SK-N-SH (cell line): ENCODE results near the gene CFAP210. TPM values are rescaled to one million over a fixed set of nuclear protein-coding genes. Genes with fewer than 3 reads are reported as not detected.

ENCODE experiments used
- CTCF ChIA-PET: fragments of 300-600, 350-600 bp; formaldehyde crosslinking; extraction: SDS; loops from one replicate; lab custom pipeline; 2021; lab: Yijun Ruan, JAX
- POLR2A ChIA-PET: fragments of 350-600 bp; sonication (Branson Sonifier 250); formaldehyde crosslinking; extraction: SDS; loops from one replicate; lab custom pipeline; 2020; ENCODE audit warnings: antibody characterized with exemption, inconsistent platforms; lab: Yijun Ruan, JAX
- DNase-seq: peaks from one replicate; pipeline ENCODE4 v3.0.0; 2012
- H2AFZ ChIP-seq: fragments of 200-600 bp; sonication (generic); 2 replicates; pipeline ENCODE4 v1.8.1; 2016; ENCODE audit warnings: antibody characterized with exemption, mild to moderate bottlenecking, low read depth
- H3F3A ChIP-seq: fragments of 200-600 bp; sonication (generic); replicated peaks from 2 replicates; pipeline ENCODE3; 2016; ENCODE audit warnings: antibody characterized with exemption, mild to moderate bottlenecking; ENCODE audit not compliant: insufficient read depth
- H3K27ac ChIP-seq, 2 experiments: fragments of 200-500 bp in 1 of 2; fragments of 200-600 bp in 1 of 2; sonication (Bioruptor generic) in 1 of 2; sonication (generic), shearing (Covaris generic) in 1 of 2; 2 replicates each; pipeline versions ENCODE4 v1.5.1 to v1.6.1; 2014 to 2016; ENCODE audit warnings: low read depth in 2 of 2, inconsistent platforms in 1 of 2, low read length in 1 of 2, mild to moderate bottlenecking in 1 of 2, mixed read lengths in 1 of 2
- H3K27me3 ChIP-seq: fragments of 200-600 bp; sonication (generic), shearing (Covaris generic); 2 replicates; pipeline ENCODE4 v1.6.1; 2016; ENCODE audit warnings: mixed run types; ENCODE audit not compliant: insufficient read depth
- H3K36me3 ChIP-seq, 2 experiments: fragments of 200-500 bp in 1 of 2; fragments of 200-600 bp in 1 of 2; sonication (Bioruptor generic) in 1 of 2; sonication (generic) in 1 of 2; replicated peaks in 1 of 2; 2 replicates each; pipeline versions ENCODE3 to v1.5.1; 2014 to 2016; ENCODE audit warnings: low read length in 1 of 2, mild to moderate bottlenecking in 1 of 2; ENCODE audit not compliant: insufficient read depth in 2 of 2, control insufficient read depth in 1 of 2
- H3K4me1 ChIP-seq, 2 experiments: fragments of 200-500 bp in 1 of 2; fragments of 200-600 bp in 1 of 2; sonication (Bioruptor generic) in 1 of 2; sonication (generic), shearing (Covaris generic) in 1 of 2; 2 replicates each; pipeline versions ENCODE4 v1.5.1 to v1.6.1; 2014 to 2016; ENCODE audit warnings: low read depth in 1 of 2, low read length in 1 of 2, mixed run types in 1 of 2; ENCODE audit not compliant: insufficient read depth in 2 of 2, control insufficient read depth in 1 of 2
- H3K4me2 ChIP-seq: fragments of 200-600 bp; sonication (generic), shearing (Covaris generic); 2 replicates; pipeline ENCODE4 v1.6.1; 2017; ENCODE audit warnings: mixed run types
- H3K4me3 ChIP-seq, 2 experiments: fragments of 200-500 bp in 1 of 2; fragments of 200-600 bp in 1 of 2; sonication (Bioruptor generic) in 1 of 2; sonication (generic), shearing (Covaris generic) in 1 of 2; 2 replicates each; pipeline versions ENCODE4 v1.5.1 to v1.8.1; 2014 to 2016; ENCODE audit warnings: low read depth in 2 of 2, inconsistent platforms in 1 of 2, low read length in 1 of 2, mild to moderate bottlenecking in 1 of 2, mixed read lengths in 1 of 2, moderate library complexity in 1 of 2
- H3K79me2 ChIP-seq: fragments of 200-600 bp; sonication (generic); 2 replicates; pipeline ENCODE4 v1.8.1; 2017; ENCODE audit warnings: mild to moderate bottlenecking; ENCODE audit not compliant: insufficient read depth
- H3K9ac ChIP-seq: fragments of 200-600 bp; sonication (generic); 2 replicates; pipeline ENCODE4 v1.6.1; 2017; ENCODE audit warnings: mixed run types
- H3K9me2 ChIP-seq: fragments of 200-600 bp; sonication (generic); 2 replicates; pipeline ENCODE4 v1.6.1; 2017; ENCODE audit warnings: mixed run types
- H3K9me3 ChIP-seq: fragments of 200-600 bp; sonication (generic); 2 replicates; pipeline ENCODE4 v1.6.1; 2017; ENCODE audit warnings: mixed run types, mild to moderate bottlenecking, moderate library complexity
- H4K20me1 ChIP-seq: fragments of 200-600 bp; sonication (generic); 2 replicates; pipeline ENCODE4 v1.6.1; 2017; ENCODE audit warnings: mild to moderate bottlenecking, mixed run types; ENCODE audit not compliant: insufficient read depth
- ELF1 ChIP-seq: IDR thresholded peaks from 2 replicates; pipeline ENCODE4 v1.4.0; 2012
- EP300 ChIP-seq, 2 experiments: IDR thresholded peaks; 2 replicates each; pipeline versions ENCODE4 v1.4.0 to v1.6.1; 2012; ENCODE audit warnings: borderline replicate concordance in 1 of 2, low read depth in 1 of 2, low read length in 1 of 2
- EZH2phosphoT487 ChIP-seq: fragments of 200-600 bp; sonication (generic); IDR thresholded peaks from 2 replicates; pipeline ENCODE4 v1.6.1; 2017; ENCODE audit warnings: low read depth, mixed run types, mild to moderate bottlenecking, antibody characterized with exemption, moderate library complexity, borderline replicate concordance
- FOSL2 ChIP-seq: IDR thresholded peaks from 2 replicates; pipeline ENCODE4 v1.4.0; 2012; ENCODE audit warnings: low read depth, mild to moderate bottlenecking, moderate library complexity, borderline replicate concordance
- FOXM1 ChIP-seq: IDR thresholded peaks from 2 replicates; pipeline ENCODE4 v1.4.0; 2012; ENCODE audit warnings: low read depth, mild to moderate bottlenecking
- GATA2 ChIP-seq: sonication (generic); formaldehyde crosslinking; IDR thresholded peaks from 2 replicates; pipeline ENCODE4 v1.5.0; 2020; ENCODE audit warnings: mild to moderate bottlenecking, missing genetic modification reagents
- IRF3 ChIP-seq: fragments of 150-350 bp; IDR thresholded peaks from 2 replicates; pipeline ENCODE4 v1.6.1; 2016; ENCODE audit warnings: mild to moderate bottlenecking, low read depth, low read length
- JUND ChIP-seq: IDR thresholded peaks from 2 replicates; pipeline ENCODE4 v1.4.0; 2012
- MAX ChIP-seq: IDR thresholded peaks from 2 replicates; pipeline ENCODE4 v1.4.0; 2012; ENCODE audit warnings: low read depth
- MEF2A ChIP-seq: IDR thresholded peaks from 2 replicates; pipeline ENCODE4 v1.4.0; 2012; ENCODE audit warnings: low read depth, borderline replicate concordance
- MXI1 ChIP-seq: IDR thresholded peaks from 2 replicates; pipeline ENCODE4 v1.6.1; 2012; ENCODE audit warnings: mild to moderate bottlenecking, low read depth, low read length, improper control_type of control experiment
- NFIC ChIP-seq: IDR thresholded peaks from 2 replicates; pipeline ENCODE4 v1.4.0; 2012; ENCODE audit warnings: borderline replicate concordance
- NRF1 ChIP-seq: IDR thresholded peaks from 2 replicates; pipeline ENCODE4 v1.6.1; 2012; ENCODE audit warnings: low read depth, mild to moderate bottlenecking, low read length
- PBX3 ChIP-seq: IDR thresholded peaks from 2 replicates; pipeline ENCODE4; 2012
- RXRA ChIP-seq: IDR thresholded peaks from 2 replicates; pipeline ENCODE4 v1.4.0; 2012; ENCODE audit warnings: low read depth, mild to moderate bottlenecking, borderline replicate concordance
- SIN3A ChIP-seq: IDR thresholded peaks from 2 replicates; pipeline ENCODE4 v1.6.1; 2012; ENCODE audit warnings: low read depth, mild to moderate bottlenecking, low read length, moderate library complexity, borderline replicate concordance
- SMC3 ChIP-seq: IDR thresholded peaks from 2 replicates; pipeline ENCODE4 v1.6.1; 2012; ENCODE audit warnings: low read depth, low read length, improper control_type of control experiment
- TAF1 ChIP-seq: IDR thresholded peaks from 2 replicates; pipeline ENCODE4 v1.6.1; 2012; ENCODE audit warnings: low read depth, mild to moderate bottlenecking, low read length, moderate library complexity, borderline replicate concordance
- TCF12 ChIP-seq: IDR thresholded peaks from 2 replicates; pipeline ENCODE4 v1.4.0; 2012
- TEAD4 ChIP-seq: IDR thresholded peaks from 2 replicates; pipeline ENCODE4 v1.4.0; 2012; ENCODE audit warnings: mild to moderate bottlenecking, borderline replicate concordance; ENCODE audit not compliant: insufficient read depth
- USF2 ChIP-seq: fragments of 150-350 bp; IDR thresholded peaks from 2 replicates; pipeline ENCODE4 v1.6.1; 2017; ENCODE audit warnings: antibody characterized with exemption, low read length, low read depth, borderline replicate concordance
- YY1 ChIP-seq: IDR thresholded peaks from 2 replicates; pipeline ENCODE4 v1.4.0; 2012; ENCODE audit warnings: low read depth, mild to moderate bottlenecking
- ZBTB33 ChIP-seq: IDR thresholded peaks from 2 replicates; pipeline ENCODE4 v1.4.0; 2012; ENCODE audit warnings: low read depth, borderline replicate concordance
- WGBS: methylation state at CpG from one replicate; pipeline ENCODE4 v1.1.6; 2017; ENCODE audit warnings: low lambda C conversion rate; 5-methylcytosine and 5-hydroxymethylcytosine counted together
- polyA plus RNA-seq, 3 experiments: library from polyadenylated mRNA; depleted of rRNA; stranded (reverse); fragments of >200 nt; gene quantifications; 2 replicates each; pipeline ENCODE4 v1.2.3, GENCODE V29; 2012

CFAP210 gene
- polyA plus RNA-seq, 1 of the 3 experiments (the other 2 are of a cell fraction), result 0.03 TPM

GRCh38 chr2:169729274-169729605 is 35.0 kb upstream of the CFAP210 start:
- Histone ChIP-seq H3K4me1 (peaks cover 0 to 4% of the 10 kb centered on the region in 2 experiments; a peak in 2 of 4 replicates), H2AFZ (no peak overlapping the region), H3K9me3 (no peaks in the 10 kb centered on the region), H4K20me1 (no peaks in the 10 kb centered on the region), H3K9ac (no peak overlapping the region), H3K36me3 (no peaks in the 10 kb centered on the region), H3K27me3 (no peaks in the 10 kb centered on the region), H3K4me3 (no peak overlapping the region), H3F3A (peaks cover 8% of the 10 kb centered on the region), H3K27ac (no peak overlapping the region), H3K4me2 (no peak overlapping the region), H3K79me2 (no peaks in the 10 kb centered on the region), H3K9me2 (no peaks in the 10 kb centered on the region)
- POLR2A ChIA-PET, result no interaction called here
- no peak for TF ChIP-seq FOXM1
- no peak for TF ChIP-seq JUND
- TF ChIP-seq NRF1, result no peak
- TF ChIP-seq EZH2phosphoT487, result no peak
- TF ChIP-seq MEF2A, result no peak
- TF ChIP-seq SMC3, result no peak
- TF ChIP-seq FOSL2, result no peak
- no peak for TF ChIP-seq ELF1
- TF ChIP-seq TCF12, result no peak
- TF ChIP-seq RXRA, result no peak
- no peak for TF ChIP-seq GATA2 (CRISPR knock-in tag)
- TF ChIP-seq USF2, result no peak
- no peak for TF ChIP-seq EP300 (IDR thresholded peaks at IDR 0.05; ENCODE audit: borderline replicate concordance in 1 of 2, low read depth in 1 of 2, low read length in 1 of 2)
- TF ChIP-seq TEAD4, result no peak
- no peak for TF ChIP-seq TAF1
- TF ChIP-seq PBX3, result no peak
- no peak for DNase-seq
- 100% methylated on average over 1 of the region's 1 CpG for WGBS
- CTCF ChIA-PET, result no interaction called here

- Histone ChIP-seq H3K4me1 (no peaks in the 10 kb centered on the region; a peak in 1 of 4 replicates), H3K27me3 (no peaks in the 10 kb centered on the region), H2AFZ (no peak overlapping the region), H3K27ac (no peak overlapping the region), H3K79me2 (no peaks in the 10 kb centered on the region), H3K36me3 (no peaks in the 10 kb centered on the region), H4K20me1 (no peaks in the 10 kb centered on the region), H3K9ac (no peak overlapping the region), H3F3A (no peaks in the 10 kb centered on the region), H3K4me3 (no peak overlapping the region), H3K9me3 (no peaks in the 10 kb centered on the region), H3K9me2 (no peaks in the 10 kb centered on the region), H3K4me2 (no peak overlapping the region)
- WGBS, result 93% methylated on average over 5 of the region's 5 CpGs
- no peak for DNase-seq
- ChIA-PET CTCF (no interaction called here), POLR2A (interaction anchor here (0.6 to 1.3 kb wide), 2 partner anchors 10 to 217 kb away, joined by 3 to 8 read pairs; no protein-coding TSS in a partner anchor)
- TF ChIP-seq EP300 (IDR thresholded peaks at IDR 0.05; ENCODE audit: borderline replicate concordance in 1 of 2, low read depth in 1 of 2, low read length in 1 of 2) (no peak), PBX3 (no peak), MXI1 (no peak), SIN3A (no peak), ZBTB33 (no peak), NFIC (no peak), SMC3 (no peak), MEF2A (no peak), JUND (no peak), YY1 (no peak), IRF3 (no peak), MAX (no peak)
Observed at GRCh38 chr2:169727065-169727464, 32.9 kb upstream of the CFAP210 start.
